ENCODE data around the gene PLS3.
A peak's percentile ranks its signal among the peaks of the same experiment; 100 is the strongest.
"Not testable (repeated sequence)": the region's sequence is repeated elsewhere in the genome, so short reads cannot be mapped to it uniquely, and the experiment has no call there.

The PLS3 gene

GRCh38 chrX:115560978-115561604, at the start of gene PLS3:
Gene PLS3, plus strand, starts transcription at chrX:115561174. Its CDS starts 49,077 bp downstream, at chrX:115610251.
- peak; percentile 29 for DNase-seq

- no peak for DNase-seq
Observed at GRCh38 chrX:115518113-115518512, 42.9 kb upstream of the PLS3 start.

- DNase-seq, result no peak
Observed at GRCh38 chrX:115521741-115522140, 39.2 kb upstream of the PLS3 start.

GRCh38 chrX:115522952-115523351, 38.0 kb upstream of the PLS3 start:
- no peak for DNase-seq

- DNase-seq, result no peak
Observed at GRCh38 chrX:115525486-115525885, 35.5 kb upstream of the PLS3 start.

GRCh38 chrX:115531818-115532403, 29.1 kb upstream of the PLS3 start:
- DNase-seq, result no peak

GRCh38 chrX:115533485-115533884, 27.5 kb upstream of the PLS3 start:
- no peak for DNase-seq

- no peak for DNase-seq
Observed at GRCh38 chrX:115534383-115534782, 26.6 kb upstream of the PLS3 start.

- DNase-seq, result no peak
Observed at GRCh38 chrX:115535421-115535820, 25.6 kb upstream of the PLS3 start.

- no peak for DNase-seq
Observed at GRCh38 chrX:115535844-115536243, 25.1 kb upstream of the PLS3 start.

GRCh38 chrX:115539841-115540240, 21.1 kb upstream of the PLS3 start:
- DNase-seq, result no peak

- DNase-seq, result not testable (repeated sequence)
Observed at GRCh38 chrX:115541045-115541444, 19.9 kb upstream of the PLS3 start.

- no peak for DNase-seq
Observed at GRCh38 chrX:115547448-115547847, 13.5 kb upstream of the PLS3 start.

GRCh38 chrX:115549008-115549407, 12.0 kb upstream of the PLS3 start:
- no peak for DNase-seq

- DNase-seq, result no peak
Observed at GRCh38 chrX:115553171-115553570, 7.8 kb upstream of the PLS3 start.

GRCh38 chrX:115559672-115560071, 1.3 kb upstream of the PLS3 start:
- DNase-seq, result no peak

GRCh38 chrX:115560211-115560977, 580 bp upstream of the PLS3 start:
- no peak for DNase-seq

GRCh38 chrX:115561605-115562479, 868 bp downstream of the PLS3 start:
- no peak for DNase-seq

- no peak for DNase-seq
Observed at GRCh38 chrX:115562480-115562847, 1.5 kb downstream of the PLS3 start.

- no peak for DNase-seq
Observed at GRCh38 chrX:115563633-115564162, 2.7 kb downstream of the PLS3 start.

GRCh38 chrX:115564243-115564642, 3.3 kb downstream of the PLS3 start:
- DNase-seq, result no peak

GRCh38 chrX:115565888-115566287, 4.9 kb downstream of the PLS3 start:
- DNase-seq, result no peak

- DNase-seq, result no peak
Observed at GRCh38 chrX:115571712-115572111, 10.7 kb downstream of the PLS3 start.
